DMS153 treated with DMSO at 0.1 percent for 48 hours (cell line): ENCODE data around the gene WDR53.
A peak's percentile ranks its signal among the peaks of the same experiment; 100 is the strongest.
"Not testable (repeated sequence)": the region's sequence is repeated elsewhere in the genome, so short reads cannot be mapped to it uniquely, and the experiment has no call there.

ENCODE experiments used
- DNase-seq: peaks from one replicate; lab custom pipeline; 2025; ENCODE audit not compliant: unreplicated experiment; lab: John Stamatoyannopoulos, UW

Gene WDR53

DNA sequence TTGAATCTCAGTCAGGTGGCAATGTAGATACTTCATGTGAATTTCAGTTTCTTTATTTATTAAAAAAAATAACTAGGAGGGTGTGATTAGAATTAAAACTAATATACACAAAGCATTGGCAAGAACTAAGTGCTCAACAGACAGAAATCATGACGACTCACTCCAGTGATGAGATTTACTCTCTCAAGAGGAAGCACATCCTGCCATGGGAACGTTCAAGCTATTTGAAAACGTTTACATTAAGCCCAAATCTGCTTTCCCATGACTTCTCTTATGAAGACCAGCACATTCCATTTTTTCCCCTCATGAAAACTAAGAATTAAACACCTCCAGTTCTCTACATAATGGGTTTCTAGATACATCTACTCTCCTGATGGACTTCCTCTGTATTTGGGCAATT is 8.5 kb downstream of the WDR53 start:
- no peak for DNase-seq

DNA sequence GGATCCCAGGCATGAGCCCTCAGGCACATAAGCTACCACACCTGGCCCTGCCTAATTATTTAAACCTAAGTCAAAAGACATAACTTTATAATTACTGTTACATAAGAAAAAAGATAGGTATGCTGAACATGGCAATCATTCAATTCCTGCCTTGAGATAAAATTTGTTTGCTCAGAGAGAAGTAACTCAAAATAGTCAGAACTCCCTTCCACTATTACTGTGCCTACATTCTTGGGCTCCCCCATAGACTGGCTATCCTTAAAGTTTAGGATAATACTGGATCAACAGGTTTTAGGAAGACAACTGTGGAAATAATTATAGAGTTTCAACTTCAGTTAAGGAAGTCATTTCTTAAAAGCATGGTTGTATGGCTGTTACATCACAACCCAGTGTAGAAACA is 9.9 kb downstream of the WDR53 start:
- no peak for DNase-seq

DNA sequence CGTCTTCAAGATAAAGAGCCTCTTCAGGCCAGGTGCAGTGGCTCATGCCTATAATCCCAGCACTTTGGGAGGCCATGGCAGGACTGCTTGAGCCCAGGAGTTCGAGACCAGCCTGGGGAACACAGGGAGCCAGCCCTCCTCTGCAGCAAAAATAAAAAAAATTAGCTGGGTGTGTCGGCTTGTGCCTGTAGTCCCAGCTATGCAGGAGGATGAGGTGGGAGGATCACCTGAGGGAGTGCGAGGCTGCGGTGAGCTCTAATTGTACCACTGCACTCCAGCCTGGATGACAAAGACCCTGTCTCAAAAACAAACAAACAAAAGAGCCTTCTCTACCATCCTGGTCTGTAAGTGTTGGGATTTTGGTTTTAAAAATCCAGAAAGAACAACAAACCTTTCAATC is 11.1 kb downstream of the WDR53 start:
- no peak for DNase-seq

DNA sequence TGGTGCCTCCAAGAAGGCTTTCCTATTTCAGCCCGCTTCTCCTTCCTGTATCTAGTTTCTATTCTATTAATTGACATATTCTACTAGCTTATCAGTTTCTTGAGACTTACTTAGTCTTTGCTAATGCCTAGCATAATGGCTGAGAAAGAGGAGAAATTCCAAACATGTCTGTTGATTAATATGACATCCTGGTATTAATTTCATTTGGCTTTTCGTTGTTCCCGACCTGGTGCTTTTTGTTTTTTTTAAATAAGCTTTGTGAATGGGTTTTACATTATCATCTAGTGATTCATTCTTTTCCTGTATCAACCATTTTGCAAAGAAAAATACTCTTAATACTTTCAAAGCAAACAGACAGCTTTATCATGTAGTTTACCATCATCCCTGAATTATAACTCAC is 13.1 kb downstream of the WDR53 start:
- DNase-seq, result no peak

DNA sequence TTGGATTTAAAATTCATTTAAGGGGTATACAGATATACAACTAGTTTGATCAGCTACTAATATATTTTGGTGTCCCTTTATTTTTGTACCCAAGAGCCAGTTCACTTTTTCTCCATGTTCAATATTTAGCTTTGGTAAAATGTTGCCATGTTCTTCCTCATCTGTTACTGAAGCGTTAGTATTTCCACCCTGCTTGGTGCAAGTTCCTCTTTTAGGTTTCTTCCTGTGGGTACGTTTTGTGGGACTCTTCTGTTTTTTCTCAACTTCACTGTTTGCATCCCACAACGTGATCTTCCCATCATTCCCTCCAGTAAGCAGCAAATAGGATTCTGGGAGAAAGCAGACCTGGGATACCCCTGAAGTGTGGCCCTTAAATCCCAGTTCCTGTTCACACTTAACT is 14.1 kb downstream of the WDR53 start:
- no peak for DNase-seq

DNA sequence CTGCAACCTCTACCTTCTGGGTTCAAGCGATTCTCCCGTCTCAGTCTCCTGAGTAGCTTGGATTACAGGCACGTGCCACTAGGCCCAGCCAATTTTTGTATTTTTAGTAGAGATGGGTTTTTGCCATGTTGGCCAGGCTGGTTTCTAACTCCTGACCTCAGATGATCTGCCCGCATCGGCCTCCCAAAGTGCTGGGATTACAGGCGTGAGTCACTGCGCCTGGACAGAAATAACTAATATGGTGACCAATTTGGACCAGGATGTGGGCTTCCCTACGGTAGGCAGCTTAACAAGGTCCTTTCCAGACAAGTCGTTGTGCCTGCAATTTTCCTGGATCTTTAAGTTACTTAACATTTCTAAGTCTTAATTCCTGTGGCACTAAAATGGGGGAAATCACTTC is 14.8 kb downstream of the WDR53 start:
- no peak for DNase-seq

DNA sequence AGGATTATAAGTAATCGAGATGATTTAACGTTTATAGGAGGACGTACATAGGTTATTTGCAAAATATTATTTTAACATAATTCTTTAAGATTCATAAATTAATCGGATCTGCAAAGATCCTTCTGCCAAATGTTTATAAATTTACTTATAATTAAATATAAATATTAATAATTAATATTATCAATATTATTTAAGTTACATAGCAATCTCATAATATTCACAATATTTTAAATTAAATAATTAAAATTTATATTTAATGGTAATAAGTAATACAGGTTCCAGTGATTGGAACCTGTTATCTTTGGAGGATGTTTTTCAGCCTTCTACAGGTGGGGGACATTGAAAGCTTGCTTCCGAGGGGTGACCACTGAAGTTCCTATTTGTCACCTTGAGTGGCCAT is 16.1 kb downstream of the WDR53 start:
- no peak for DNase-seq

DNA sequence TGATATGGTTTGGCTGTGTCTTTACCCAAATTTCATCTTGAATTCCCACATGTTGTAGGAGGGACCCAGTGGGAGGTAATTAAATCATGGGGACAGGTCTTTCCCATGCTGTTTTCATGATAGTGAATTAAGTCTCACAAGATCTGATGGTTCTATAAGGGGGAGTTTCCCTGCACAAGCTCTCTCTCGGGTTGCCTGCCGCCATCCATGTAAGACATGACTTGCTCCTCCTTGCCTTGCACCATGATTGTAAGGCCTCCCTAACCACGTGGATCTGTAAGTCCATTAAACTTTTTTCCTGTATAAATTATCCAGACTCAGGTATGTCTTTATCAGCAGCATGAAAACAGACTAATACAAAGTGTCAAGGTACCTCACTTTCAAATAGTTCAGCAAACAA is 18.2 kb downstream of the WDR53 start:
- not testable (repeated sequence) for DNase-seq

DNA sequence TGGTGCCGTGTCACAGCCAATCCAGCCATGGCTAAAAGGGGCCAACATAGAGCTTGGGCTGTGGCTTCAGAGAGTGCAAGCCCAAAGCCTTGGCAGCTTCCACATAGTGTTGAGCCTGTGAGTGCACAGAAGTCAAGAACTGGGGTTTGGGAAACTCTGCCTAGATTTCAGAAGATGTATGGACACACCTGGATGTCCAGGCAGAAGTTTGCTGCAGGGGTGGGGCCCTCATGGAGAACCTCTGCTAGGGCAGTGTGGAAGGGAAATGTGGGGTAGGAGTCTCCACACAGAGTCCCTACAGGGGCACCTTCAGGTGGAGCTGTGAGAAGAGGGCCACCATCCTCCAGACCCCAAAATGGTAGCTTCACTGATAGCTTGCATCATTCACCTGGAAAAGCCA is 19.0 kb downstream of the WDR53 start:
- DNase-seq, result not testable (repeated sequence)

DNA sequence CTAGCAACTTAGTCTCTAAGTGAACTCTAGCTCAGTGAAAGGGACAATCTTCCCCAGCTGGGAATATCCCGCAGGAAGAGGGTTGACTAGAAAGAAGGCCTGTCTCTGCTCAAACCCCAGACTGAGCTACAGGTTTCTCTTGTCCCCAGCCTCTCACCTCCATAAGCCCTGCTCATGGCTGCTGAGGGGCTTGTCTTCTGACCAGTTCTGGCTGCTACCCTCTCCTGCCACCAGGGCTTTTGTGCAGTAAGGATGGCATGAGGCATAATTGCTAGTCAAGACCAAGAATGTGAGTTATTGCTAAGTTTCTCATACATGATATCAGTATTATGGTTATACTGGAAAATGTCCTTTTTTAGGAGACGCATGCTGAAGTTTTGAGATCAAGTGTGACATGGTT is 21.3 kb downstream of the WDR53 start:
- no peak for DNase-seq

DNA sequence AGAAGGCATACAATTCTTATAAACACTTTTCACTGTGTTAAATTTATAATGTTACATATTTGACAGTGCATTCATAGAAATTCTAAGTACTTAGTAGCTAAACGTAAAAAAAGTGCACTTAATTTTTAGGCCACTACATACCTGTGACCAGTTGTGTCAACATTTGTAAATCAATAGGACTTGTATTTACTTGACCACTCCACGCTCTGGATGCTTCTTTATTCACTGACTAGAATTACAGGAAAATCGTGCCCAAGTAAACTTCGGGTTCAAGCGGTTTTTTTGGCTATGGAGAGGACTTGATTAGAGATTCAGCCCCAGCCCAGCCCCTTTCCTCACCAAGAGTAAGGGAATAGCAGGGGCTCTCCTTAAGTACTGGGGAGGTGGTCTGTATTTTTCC is 21.8 kb downstream of the WDR53 start:
- DNase-seq, result no peak

DNA sequence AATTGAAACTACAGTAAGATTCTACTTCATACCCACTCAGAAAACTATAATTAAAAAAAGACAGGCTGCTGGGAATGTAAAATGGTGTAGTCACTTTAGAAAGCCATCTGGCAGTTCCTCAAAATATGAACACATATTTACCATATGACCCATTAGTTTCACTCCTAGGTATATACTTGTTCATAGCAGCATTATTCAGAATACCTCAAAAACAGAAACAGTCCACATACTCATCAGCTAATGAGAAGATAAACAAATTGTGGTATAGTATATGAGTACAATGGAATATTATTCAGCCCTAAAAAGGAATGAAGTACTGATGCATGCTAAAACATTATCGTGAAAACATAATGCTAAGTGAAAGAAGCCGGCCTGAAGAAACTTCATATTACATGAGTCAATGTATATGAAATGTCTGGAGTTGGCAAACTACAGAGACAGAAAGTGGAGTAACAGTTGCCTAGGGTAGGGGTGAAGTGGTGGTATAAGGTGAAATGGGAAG is 23.8 kb downstream of the WDR53 start:
- no peak for DNase-seq

DNA sequence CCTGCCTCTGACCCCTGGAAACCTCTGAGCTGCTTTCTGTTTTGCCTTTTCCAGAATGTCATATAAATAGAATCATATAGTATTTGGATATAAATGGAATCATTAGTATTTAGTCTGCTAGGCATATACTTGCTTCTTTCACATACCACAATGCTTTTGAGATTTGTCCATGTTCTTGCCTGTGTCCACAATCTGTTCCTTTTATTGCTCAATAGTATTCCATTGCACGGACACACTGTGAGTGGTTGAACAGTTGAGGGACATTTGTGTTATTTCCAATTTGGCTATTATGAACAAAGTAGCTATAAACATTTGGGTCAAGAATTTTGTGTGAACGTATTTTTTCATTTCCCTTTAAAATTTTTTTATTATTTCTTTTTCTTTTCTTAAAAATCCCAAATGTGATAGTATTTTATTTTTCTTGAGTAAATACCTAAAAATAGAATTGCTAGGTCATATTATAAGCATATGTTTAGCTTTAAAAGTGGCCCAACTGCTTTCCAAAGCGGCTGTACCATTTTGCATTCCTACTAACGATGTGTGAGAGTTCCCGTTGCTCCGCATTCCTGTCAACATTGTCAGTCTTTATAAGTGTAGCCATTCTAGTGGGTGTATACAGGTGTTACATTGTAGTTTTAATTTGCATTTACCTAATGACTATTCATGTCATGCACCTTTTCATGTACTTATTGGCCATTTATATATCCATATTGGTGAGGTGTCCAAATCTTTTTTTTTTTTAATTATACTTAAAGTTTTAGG is 26.5 kb downstream of the WDR53 start:
- no peak for DNase-seq

DNA sequence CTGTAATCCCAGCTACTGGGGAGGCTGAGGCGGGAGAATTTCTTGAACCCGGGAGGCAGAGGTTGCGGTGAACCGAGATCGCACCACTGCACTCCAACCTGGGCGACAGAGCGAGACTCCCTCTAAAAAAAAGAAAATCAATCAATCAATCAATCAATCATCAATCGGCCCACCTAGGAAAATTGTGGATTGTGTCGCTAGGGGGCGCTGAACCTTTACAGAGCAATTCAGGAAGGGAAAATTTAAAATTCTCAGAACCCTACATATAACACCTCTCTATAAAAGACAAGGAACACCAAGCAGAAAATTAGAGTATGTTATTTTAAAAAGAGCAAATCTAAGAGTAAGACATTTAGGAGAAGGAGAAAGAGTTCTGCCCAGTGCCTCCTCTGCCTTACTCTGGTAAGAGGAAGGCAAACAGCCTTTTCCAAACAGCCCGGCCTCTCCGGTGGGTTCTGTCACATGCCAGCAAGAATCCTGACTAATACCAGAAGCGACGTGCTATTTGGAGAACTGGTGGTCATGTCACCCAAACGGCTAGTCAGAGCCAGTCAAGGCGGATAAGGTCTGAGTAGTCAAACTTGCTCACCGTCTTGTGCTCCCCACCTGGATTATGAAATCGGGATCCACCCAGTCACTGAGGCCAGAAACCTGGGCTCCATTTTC is 30.9 kb downstream of the WDR53 start:
- no peak for DNase-seq

DNA sequence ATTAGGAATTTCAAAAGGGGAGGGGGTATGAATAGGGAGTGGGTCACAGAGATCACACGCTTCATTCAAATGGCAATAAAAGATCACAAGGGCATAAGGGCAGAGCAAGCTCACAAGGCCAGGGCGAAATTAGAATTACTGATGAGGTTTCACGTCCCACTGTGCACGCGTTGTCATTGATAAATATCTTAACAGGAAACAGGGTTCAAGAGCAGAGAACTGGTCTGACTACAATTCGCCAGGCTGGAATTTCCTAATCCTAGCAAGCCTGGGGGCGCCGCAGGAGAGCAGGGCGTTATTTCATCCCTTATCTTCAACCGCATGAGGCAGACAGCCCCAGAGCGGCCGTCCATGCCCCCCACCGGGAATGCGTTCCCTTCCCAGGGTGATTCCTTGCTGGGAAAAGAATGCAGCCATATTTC is 35.1 kb downstream of the WDR53 start:
- DNase-seq, result no peak

DNA sequence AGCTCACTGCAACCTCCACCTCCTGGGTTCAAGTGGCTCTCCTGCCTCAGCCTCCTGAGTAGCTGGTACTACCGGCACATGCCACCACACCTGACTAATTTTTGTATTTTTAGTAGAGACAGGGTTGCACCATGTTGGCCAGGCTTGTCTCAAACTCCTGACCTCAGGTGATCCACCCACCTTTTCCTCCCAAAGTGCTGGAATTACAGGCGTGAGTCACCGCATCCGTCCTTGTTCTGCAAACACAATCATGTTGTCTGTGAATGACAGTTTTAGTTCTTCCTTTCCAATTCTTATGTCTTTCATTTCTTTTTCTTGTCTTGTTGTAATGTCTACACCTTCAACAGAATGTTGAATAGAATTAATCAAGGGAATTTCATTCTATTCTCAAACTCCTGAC is 36.9 kb downstream of the WDR53 start:
- DNase-seq, result no peak

DNA sequence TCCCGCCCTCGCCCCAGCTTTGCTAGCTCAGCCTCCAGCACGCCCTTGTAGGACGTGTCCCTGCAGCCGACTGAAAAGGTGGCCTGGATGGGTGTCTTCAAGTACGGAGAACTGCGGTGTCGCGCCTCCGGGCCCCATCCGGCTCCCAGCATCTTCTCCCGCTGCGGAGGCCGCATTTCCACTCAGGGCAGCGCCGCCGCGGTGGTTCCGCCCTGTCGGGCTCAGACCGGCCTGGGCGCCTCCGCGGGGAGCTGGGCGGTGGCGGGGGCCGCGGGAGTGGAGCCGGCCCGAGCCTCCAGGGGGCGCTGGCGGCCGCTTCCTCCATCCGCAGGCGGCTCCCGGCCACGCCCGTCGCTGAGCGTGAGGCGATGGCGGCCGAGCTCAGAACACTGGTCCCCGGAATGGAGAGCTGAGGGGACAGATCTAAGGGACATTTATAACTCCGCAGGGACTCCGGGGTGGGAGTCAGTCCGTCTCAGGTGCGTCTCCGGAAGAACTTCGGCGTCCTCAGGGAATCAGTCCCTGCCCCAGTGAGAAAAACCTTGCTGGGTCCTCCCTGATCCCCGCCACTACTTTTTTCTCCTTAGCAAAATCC is 39.6 kb downstream of the WDR53 start:
- peak; percentile 43 for DNase-seq

DNA sequence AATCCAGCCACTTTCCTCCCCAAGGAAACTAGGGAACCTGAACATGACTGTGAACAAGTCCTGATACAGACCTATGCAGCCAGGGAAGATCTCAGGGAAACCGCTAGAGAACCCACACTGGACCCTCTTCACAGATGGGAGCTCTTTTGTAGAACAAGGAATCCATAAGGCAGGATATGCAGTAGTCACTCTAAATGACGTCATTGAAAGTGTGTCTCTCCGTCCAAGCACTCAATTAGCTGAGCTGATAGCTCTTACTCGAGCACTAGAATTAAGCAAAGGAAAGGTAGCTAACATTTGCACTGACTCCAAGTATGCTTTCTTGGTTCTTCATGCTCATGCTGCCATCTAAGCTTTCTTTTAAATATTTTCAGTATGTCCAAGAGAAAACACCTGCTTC is 43.2 kb downstream of the WDR53 start:
- DNase-seq, result no peak

DNA sequence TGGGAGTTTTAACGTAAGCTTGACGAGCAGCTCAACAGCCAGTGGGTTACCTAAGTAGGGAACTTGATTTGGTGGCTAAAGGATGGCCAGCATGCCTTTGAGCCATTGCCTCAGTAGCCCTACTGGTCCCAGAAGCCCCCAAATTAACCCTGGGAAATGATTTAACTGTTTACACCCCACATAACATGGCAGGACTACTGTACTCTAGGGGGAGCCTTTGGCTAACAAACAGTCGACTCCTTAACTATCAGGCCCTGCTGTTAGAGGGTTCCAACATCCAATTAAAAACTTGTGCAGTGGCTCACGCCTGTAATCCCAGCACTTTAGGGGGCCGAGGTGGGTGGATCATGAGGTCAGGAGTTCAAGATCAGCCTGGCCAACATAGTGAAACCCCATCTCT is 43.8 kb downstream of the WDR53 start:
- no peak for DNase-seq

DNA sequence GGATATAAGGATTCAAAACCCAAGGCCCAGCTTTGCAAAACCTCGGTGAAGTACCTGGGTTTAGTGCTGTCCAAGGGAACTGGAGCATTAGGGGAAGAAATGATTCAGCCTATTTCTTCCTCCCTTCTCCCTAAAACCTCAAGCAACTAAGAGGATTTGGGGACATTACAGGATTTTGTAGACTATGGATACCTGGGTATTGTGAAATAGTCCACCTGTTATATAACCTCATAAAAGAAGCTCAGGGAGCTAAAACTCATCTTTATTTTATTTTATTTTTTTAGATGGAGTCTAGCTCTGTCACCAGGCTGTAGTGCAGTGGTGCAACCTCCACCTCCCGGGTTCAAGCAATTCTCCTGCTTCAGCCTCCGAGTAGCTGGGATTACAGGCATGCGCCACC is 44.5 kb downstream of the WDR53 start:
- no peak for DNase-seq

DNA sequence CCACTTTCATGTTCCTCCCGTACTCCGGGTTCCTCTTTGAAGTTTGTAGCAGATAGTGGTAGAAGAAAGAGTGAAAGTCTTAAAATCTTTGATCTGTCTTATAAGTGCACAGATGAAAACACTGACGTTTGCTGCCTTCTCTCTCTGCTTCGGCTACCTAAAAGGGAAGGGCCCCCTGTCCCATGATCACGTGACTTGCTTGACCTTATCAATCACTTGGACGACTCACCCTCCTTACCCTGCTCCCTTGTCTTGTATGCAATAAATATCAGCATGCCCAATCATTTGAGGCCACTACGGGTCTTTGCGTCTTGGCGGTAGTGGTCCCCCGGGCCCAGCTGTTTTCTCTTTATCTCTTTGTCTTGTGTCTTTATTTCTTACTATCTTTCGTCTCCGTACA is 47.1 kb downstream of the WDR53 start:
- DNase-seq, result not testable (repeated sequence)

DNA sequence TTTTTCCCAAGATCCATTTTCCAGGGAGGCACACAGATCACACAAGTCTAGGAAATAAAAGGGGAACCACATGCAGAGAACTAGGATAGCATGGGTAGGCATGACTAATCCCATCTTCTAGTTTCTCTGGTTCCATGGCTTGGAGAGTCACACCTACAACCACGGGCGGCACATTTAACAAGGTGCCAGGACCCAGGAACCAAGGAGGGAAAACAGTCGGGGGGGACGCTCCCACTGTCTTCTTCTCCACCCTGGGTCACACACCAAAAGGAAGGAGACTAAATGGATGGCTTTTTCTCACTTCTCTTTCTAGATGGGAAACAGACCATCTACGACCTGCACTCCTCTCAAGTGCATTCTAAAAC is 48.7 kb downstream of the WDR53 start:
- no peak for DNase-seq
